GM21526 (cell line): ENCODE measurements around the gene TEPSIN.

Experiments used
- ATAC-seq: cut with Tn5 transposase; IDR thresholded peaks from one replicate; pipeline ENCODE4 v1.9.1; 2021; ENCODE audit warnings: moderate library complexity; ENCODE audit not compliant: unreplicated experiment, low FRiP score

The TEPSIN gene

GRCh38 chr17:81251094-81251708 is 12.3 kb upstream of the TEPSIN start:
- no peak for ATAC-seq

GRCh38 chr17:81250286-81251093 is 11.6 kb upstream of the TEPSIN start:
- ATAC-seq, result no peak

- ATAC-seq, result no peak
Observed at GRCh38 chr17:81249223-81250040, 10.6 kb upstream of the TEPSIN start.

GRCh38 chr17:81248649-81249048 is 9.8 kb upstream of the TEPSIN start:
- no peak for ATAC-seq

GRCh38 chr17:81247339-81247990 is 8.6 kb upstream of the TEPSIN start:
- ATAC-seq, result no peak

GRCh38 chr17:81246679-81247338 is 8.0 kb upstream of the TEPSIN start:
- no peak for ATAC-seq

- no peak for ATAC-seq
Observed at GRCh38 chr17:81246343-81246670, 7.5 kb upstream of the TEPSIN start.

- no peak for ATAC-seq
Observed at GRCh38 chr17:81245665-81246342, 6.9 kb upstream of the TEPSIN start.

- ATAC-seq, result no peak
Observed at GRCh38 chr17:81245024-81245664, 6.3 kb upstream of the TEPSIN start.

- no peak for ATAC-seq
Observed at GRCh38 chr17:81244358-81245023, 5.6 kb upstream of the TEPSIN start.

- no peak for ATAC-seq
Observed at GRCh38 chr17:81243333-81243664, 4.4 kb upstream of the TEPSIN start.

- ATAC-seq, result no peak
Observed at GRCh38 chr17:81242421-81243332, 3.8 kb upstream of the TEPSIN start.

GRCh38 chr17:81241648-81242420 is 3.0 kb upstream of the TEPSIN start:
- no peak for ATAC-seq

- no peak for ATAC-seq
Observed at GRCh38 chr17:81241203-81241602, 2.3 kb upstream of the TEPSIN start.

- no peak for ATAC-seq
Observed at GRCh38 chr17:81240761-81241160, 1.9 kb upstream of the TEPSIN start.

- no peak for ATAC-seq
Observed at GRCh38 chr17:81239714-81240555, 1.1 kb upstream of the TEPSIN start.

GRCh38 chr17:81238490-81238814 is 403 bp downstream of the TEPSIN start:
- no peak for ATAC-seq
